GM12878 (cell line): ENCODE data around the gene MYO1C. TPM values are rescaled to one million over a fixed set of nuclear protein-coding genes. Genes with fewer than 3 reads are reported as not detected.
A peak's percentile ranks its signal among the peaks of the same experiment; 100 is the strongest.

Experiments used
- BRCA1 ChIP-seq: IDR thresholded peaks from 2 replicates; pipeline ENCODE4 v1.6.1; 2011; ENCODE audit warnings: low read depth, low read length, improper control_type of control experiment
- CBFB ChIP-seq: IDR thresholded peaks from 2 replicates; pipeline ENCODE4 v1.6.1; 2016; ENCODE audit warnings: antibody characterized with exemption, low read depth
- DPF2 ChIP-seq: fragments of 450-650 bp; IDR thresholded peaks from 2 replicates; pipeline ENCODE4 v1.6.1; 2017; ENCODE audit warnings: mild to moderate bottlenecking
- EED ChIP-seq: sonication (generic); IDR thresholded peaks from 2 replicates; pipeline ENCODE4 v1.6.1; 2016; ENCODE audit warnings: antibody characterized with exemption, low read depth
- EGR1 ChIP-seq, 2 experiments: IDR thresholded peaks; 1 replicate in 1 of 2; 2 replicates in 1 of 2; pipeline ENCODE4 v1.6.1; 2011 to 2012; ENCODE audit warnings: low read depth in 2 of 2, low read length in 2 of 2, borderline replicate concordance in 1 of 2, mild to moderate bottlenecking in 1 of 2, moderate library complexity in 1 of 2
- HCFC1 ChIP-seq: fragments of 150-350 bp; IDR thresholded peaks from 2 replicates; pipeline ENCODE4 v1.6.1; 2014; ENCODE audit warnings: low read length
- HDGF ChIP-seq: fragments of 450-650 bp; IDR thresholded peaks from 2 replicates; pipeline ENCODE4 v1.6.1; 2016; ENCODE audit warnings: antibody characterized with exemption
- KLF5 ChIP-seq: fragments of 450-650 bp; IDR thresholded peaks from 2 replicates; pipeline ENCODE4 v1.6.1; 2014; ENCODE audit warnings: mild to moderate bottlenecking; ENCODE audit not compliant: partially characterized antibody
- MLLT1 ChIP-seq: fragments of 450-650 bp; IDR thresholded peaks from 2 replicates; pipeline ENCODE4 v1.6.1; 2016; ENCODE audit warnings: mild to moderate bottlenecking
- POLR2AphosphoS2 ChIP-seq: IDR thresholded peaks from 2 replicates; pipeline ENCODE4 v1.6.1; 2011; ENCODE audit warnings: low read depth, mild to moderate bottlenecking, low read length, improper control_type of control experiment, moderate library complexity
- RB1 ChIP-seq: fragments of 450-650 bp; formaldehyde crosslinking; IDR thresholded peaks from 2 replicates; pipeline ENCODE4 v1.6.1; 2017; ENCODE audit warnings: mild to moderate bottlenecking, borderline replicate concordance
- SKIL ChIP-seq: fragments of 450-650 bp; IDR thresholded peaks from 2 replicates; pipeline ENCODE4 v1.6.1; 2017; ENCODE audit warnings: mild to moderate bottlenecking, low read depth, inconsistent platforms; ENCODE audit not compliant: poor library complexity, severe bottlenecking
- TCF7 ChIP-seq: IDR thresholded peaks from 2 replicates; pipeline ENCODE4 v1.6.1; 2014; ENCODE audit warnings: antibody characterized with exemption, borderline replicate concordance
- ZNF24 ChIP-seq: fragments of 450-650 bp; IDR thresholded peaks from 2 replicates; pipeline ENCODE4 v1.6.1; 2017; ENCODE audit warnings: antibody characterized with exemption, mild to moderate bottlenecking
- ZNF384 ChIP-seq: IDR thresholded peaks from 2 replicates; pipeline ENCODE4 v1.6.1; 2012; ENCODE audit warnings: low read depth, mild to moderate bottlenecking, low read length, improper control_type of control experiment, borderline replicate concordance
- polyA plus RNA-seq, 11 experiments: library from polyadenylated mRNA; depleted of rRNA in 4 of 11; unstranded in 6 of 11; stranded (reverse) in 5 of 11; fragments of >200 nt; fragmentation: Nextera tagmentation in 4 of 11; fragmentation: Illumina TruSeq in 1 of 11; extraction: Ambion mirVana in 4 of 11; extraction: Trizol in 1 of 11; gene quantifications; 1 replicate in 1 of 11; 2 replicates in 10 of 11; pipeline versions ENCODE4 v1.2.1 to v1.2.3, GENCODE V29; 2011 to 2016; ENCODE audit warnings: inconsistent platforms in 2 of 11, missing spikeins in 2 of 11, low read depth in 1 of 11
- total RNA-seq, 4 experiments: library from RNA; depleted of rRNA in 3 of 4; stranded (reverse); fragments of >200 nt in 3 of 4; fragmentation: Illumina TruSeq in 1 of 4; extraction: Trizol in 1 of 4; gene quantifications; 2 replicates each; pipeline versions ENCODE4 v1.2.1 to v1.2.3, GENCODE V29; 2013 to 2021
- TF ChIP-seq, protein P1 (sequence below): fragments of 450-650 bp; formaldehyde crosslinking; IDR thresholded peaks from 2 replicates; pipeline ENCODE4 v1.4.0; 2020; ENCODE audit warnings: mild to moderate bottlenecking, moderate library complexity
- TF ChIP-seq, protein P2 (sequence below): fragments of 450-650 bp; IDR thresholded peaks from 2 replicates; pipeline ENCODE4 v1.6.1; 2017; ENCODE audit warnings: mild to moderate bottlenecking, moderate library complexity

The MYO1C gene
- total and polyA plus RNA-seq, 10 of the 15 experiments (the other 5 are each of a cell fraction or from before 2014, with no cell fraction given): 1.2 to 92.0 (median 36.6) TPM

GRCh38 chr17:1487939-1488825 is 4.3 kb downstream of the MYO1C start (continued):
- TF ChIP-seq, protein P1, sequence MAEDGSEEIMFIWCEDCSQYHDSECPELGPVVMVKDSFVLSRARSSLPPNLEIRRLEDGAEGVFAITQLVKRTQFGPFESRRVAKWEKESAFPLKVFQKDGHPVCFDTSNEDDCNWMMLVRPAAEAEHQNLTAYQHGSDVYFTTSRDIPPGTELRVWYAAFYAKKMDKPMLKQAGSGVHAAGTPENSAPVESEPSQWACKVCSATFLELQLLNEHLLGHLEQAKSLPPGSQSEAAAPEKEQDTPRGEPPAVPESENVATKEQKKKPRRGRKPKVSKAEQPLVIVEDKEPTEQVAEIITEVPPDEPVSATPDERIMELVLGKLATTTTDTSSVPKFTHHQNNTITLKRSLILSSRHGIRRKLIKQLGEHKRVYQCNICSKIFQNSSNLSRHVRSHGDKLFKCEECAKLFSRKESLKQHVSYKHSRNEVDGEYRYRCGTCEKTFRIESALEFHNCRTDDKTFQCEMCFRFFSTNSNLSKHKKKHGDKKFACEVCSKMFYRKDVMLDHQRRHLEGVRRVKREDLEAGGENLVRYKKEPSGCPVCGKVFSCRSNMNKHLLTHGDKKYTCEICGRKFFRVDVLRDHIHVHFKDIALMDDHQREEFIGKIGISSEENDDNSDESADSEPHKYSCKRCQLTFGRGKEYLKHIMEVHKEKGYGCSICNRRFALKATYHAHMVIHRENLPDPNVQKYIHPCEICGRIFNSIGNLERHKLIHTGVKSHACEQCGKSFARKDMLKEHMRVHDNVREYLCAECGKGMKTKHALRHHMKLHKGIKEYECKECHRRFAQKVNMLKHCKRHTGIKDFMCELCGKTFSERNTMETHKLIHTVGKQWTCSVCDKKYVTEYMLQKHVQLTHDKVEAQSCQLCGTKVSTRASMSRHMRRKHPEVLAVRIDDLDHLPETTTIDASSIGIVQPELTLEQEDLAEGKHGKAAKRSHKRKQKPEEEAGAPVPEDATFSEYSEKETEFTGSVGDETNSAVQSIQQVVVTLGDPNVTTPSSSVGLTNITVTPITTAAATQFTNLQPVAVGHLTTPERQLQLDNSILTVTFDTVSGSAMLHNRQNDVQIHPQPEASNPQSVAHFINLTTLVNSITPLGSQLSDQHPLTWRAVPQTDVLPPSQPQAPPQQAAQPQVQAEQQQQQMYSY (CRISPR knock-in tag): no peak
- TF ChIP-seq TCF7 (no peak), CBFB (no peak), BRCA1 (no peak), DPF2 (peak; percentile 89), MLLT1 (no peak), POLR2AphosphoS2 (0 out of 2 replicates have a peak, but pooled peaks have one; percentile 24), SKIL (no peak), ZNF384 (no peak), HDGF (0 out of 2 replicates have a peak, but pooled peaks have one; percentile 18), HCFC1 (peak; percentile 21; the same call in 1 of the 2 replicates), RB1 (peak; percentile 65; the same call in 1 of the 2 replicates), ZNF24 (0 out of 2 replicates have a peak, but pooled peaks have one; percentile 50), EED (peak; percentile 57; the same call in 1 of the 2 replicates), EGR1 (IDR thresholded peaks at IDR 0.05; ENCODE audit: borderline replicate concordance in 1 of 2, low read depth in 2 of 2, low read length in 2 of 2) (peak in 1 of 2 experiments; percentile 73; a peak in 1 of 3 replicates), KLF5 (peak; percentile 36)
- TF ChIP-seq, protein P2, sequence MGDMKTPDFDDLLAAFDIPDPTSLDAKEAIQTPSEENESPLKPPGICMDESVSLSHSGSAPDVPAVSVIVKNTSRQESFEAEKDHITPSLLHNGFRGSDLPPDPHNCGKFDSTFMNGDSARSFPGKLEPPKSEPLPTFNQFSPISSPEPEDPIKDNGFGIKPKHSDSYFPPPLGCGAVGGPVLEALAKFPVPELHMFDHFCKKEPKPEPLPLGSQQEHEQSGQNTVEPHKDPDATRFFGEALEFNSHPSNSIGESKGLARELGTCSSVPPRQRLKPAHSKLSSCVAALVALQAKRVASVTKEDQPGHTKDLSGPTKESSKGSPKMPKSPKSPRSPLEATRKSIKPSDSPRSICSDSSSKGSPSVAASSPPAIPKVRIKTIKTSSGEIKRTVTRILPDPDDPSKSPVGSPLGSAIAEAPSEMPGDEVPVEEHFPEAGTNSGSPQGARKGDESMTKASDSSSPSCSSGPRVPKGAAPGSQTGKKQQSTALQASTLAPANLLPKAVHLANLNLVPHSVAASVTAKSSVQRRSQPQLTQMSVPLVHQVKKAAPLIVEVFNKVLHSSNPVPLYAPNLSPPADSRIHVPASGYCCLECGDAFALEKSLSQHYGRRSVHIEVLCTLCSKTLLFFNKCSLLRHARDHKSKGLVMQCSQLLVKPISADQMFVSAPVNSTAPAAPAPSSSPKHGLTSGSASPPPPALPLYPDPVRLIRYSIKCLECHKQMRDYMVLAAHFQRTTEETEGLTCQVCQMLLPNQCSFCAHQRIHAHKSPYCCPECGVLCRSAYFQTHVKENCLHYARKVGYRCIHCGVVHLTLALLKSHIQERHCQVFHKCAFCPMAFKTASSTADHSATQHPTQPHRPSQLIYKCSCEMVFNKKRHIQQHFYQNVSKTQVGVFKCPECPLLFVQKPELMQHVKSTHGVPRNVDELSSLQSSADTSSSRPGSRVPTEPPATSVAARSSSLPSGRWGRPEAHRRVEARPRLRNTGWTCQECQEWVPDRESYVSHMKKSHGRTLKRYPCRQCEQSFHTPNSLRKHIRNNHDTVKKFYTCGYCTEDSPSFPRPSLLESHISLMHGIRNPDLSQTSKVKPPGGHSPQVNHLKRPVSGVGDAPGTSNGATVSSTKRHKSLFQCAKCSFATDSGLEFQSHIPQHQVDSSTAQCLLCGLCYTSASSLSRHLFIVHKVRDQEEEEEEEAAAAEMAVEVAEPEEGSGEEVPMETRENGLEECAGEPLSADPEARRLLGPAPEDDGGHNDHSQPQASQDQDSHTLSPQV: peak; percentile 20; the same call in 1 of the 2 replicates
